GM12878 (cell line): ENCODE data around the gene APOLD1. TPM values are rescaled to one million over a fixed set of nuclear protein-coding genes. Genes with fewer than 3 reads are reported as not detected.

Experiments
- DPF2 ChIP-seq: fragments of 450-650 bp; IDR thresholded peaks from 2 replicates; pipeline ENCODE4 v1.6.1; 2017; ENCODE audit warnings: mild to moderate bottlenecking
- E2F8 ChIP-seq: fragments of 450-650 bp; IDR thresholded peaks from 2 replicates; pipeline ENCODE4 v1.6.1; 2018; ENCODE audit warnings: mild to moderate bottlenecking, low read depth, moderate library complexity; ENCODE audit not compliant: partially characterized antibody
- MEF2B ChIP-seq: fragments of 450-650 bp; IDR thresholded peaks from 2 replicates; pipeline ENCODE4 v1.6.1; 2018; ENCODE audit warnings: mild to moderate bottlenecking, moderate library complexity; ENCODE audit not compliant: partially characterized antibody, poor library complexity, severe bottlenecking
- ZNF592 ChIP-seq: fragments of 450-650 bp; IDR thresholded peaks from 2 replicates; pipeline ENCODE4 v1.6.1; 2017; ENCODE audit warnings: mild to moderate bottlenecking, moderate library complexity
- polyA plus RNA-seq, 11 experiments: library from polyadenylated mRNA; depleted of rRNA in 4 of 11; unstranded in 6 of 11; stranded (reverse) in 5 of 11; fragments of >200 nt; fragmentation: Nextera tagmentation in 4 of 11; fragmentation: Illumina TruSeq in 1 of 11; extraction: Ambion mirVana in 4 of 11; extraction: Trizol in 1 of 11; gene quantifications; 1 replicate in 1 of 11; 2 replicates in 10 of 11; pipeline versions ENCODE4 v1.2.1 to v1.2.3, GENCODE V29; 2011 to 2016; ENCODE audit warnings: inconsistent platforms in 2 of 11, missing spikeins in 2 of 11, low read depth in 1 of 11
- total RNA-seq, 4 experiments: library from RNA; depleted of rRNA in 3 of 4; stranded (reverse); fragments of >200 nt in 3 of 4; fragmentation: Illumina TruSeq in 1 of 4; extraction: Trizol in 1 of 4; gene quantifications; 2 replicates each; pipeline versions ENCODE4 v1.2.1 to v1.2.3, GENCODE V29; 2013 to 2021

Gene APOLD1
- total and polyA plus RNA-seq, 10 of the 15 experiments (the other 5 are each of a cell fraction or from before 2014, with no cell fraction given): 1.1 to 8.9 (median 4.2) TPM

- TF ChIP-seq E2F8: no peak
- no peak for TF ChIP-seq MEF2B
- TF ChIP-seq DPF2: no peak
- TF ChIP-seq ZNF592: no peak
Measured at GRCh38 chr12:12817616-12818015, 32.2 kb downstream of the APOLD1 start (continued).
